Measurements from ENCODE around the gene ONECUT2.

GRCh38 chr18:57409650-57410049 lies 25.5 kb upstream of the ONECUT2 start:
- no peak for TF ChIP-seq CTCF (IDR thresholded peaks at IDR 0.05)
- no peak for TF ChIP-seq EP300 (IDR thresholded peaks at IDR 0.05)

Measured in ovary (tissue), 3 donors.